Activated CD8-positive, alpha-beta memory T cell treated with anti-CD3 and anti-CD28 coated beads, Interleukin-2, amount 50 U/mL, for 4 hours (primary cell): ENCODE results near the gene P2RX1.
"Not testable (repeated sequence)": the region's sequence is repeated elsewhere in the genome, so short reads cannot be mapped to it uniquely, and the experiment has no call there.

Source experiments
- DNase-seq: peaks from one replicate; pipeline ENCODE4 v3.0.0-alpha.2; 2020

The P2RX1 gene

GRCh38 chr17:3951420-3951819 lies 35.2 kb upstream of the P2RX1 start:
- no peak for DNase-seq

GRCh38 chr17:3951003-3951402 lies 34.7 kb upstream of the P2RX1 start:
- no peak for DNase-seq

- DNase-seq, result no peak
Observed at GRCh38 chr17:3950584-3950983, 34.3 kb upstream of the P2RX1 start.

GRCh38 chr17:3949418-3949817 lies 33.2 kb upstream of the P2RX1 start:
- no peak for DNase-seq

GRCh38 chr17:3948551-3948950 lies 32.3 kb upstream of the P2RX1 start:
- not testable (repeated sequence) for DNase-seq

- DNase-seq, result no peak
Observed at GRCh38 chr17:3947318-3947810, 31.1 kb upstream of the P2RX1 start.

- no peak for DNase-seq
Observed at GRCh38 chr17:3946711-3947235, 30.5 kb upstream of the P2RX1 start.

GRCh38 chr17:3944485-3945388 lies 28.5 kb upstream of the P2RX1 start:
- no peak for DNase-seq

GRCh38 chr17:3943240-3943891 lies 27.1 kb upstream of the P2RX1 start:
- no peak for DNase-seq

GRCh38 chr17:3940965-3941698 lies 24.9 kb upstream of the P2RX1 start:
- no peak for DNase-seq

- no peak for DNase-seq
Observed at GRCh38 chr17:3937359-3937758, 21.1 kb upstream of the P2RX1 start.

- no peak for DNase-seq
Observed at GRCh38 chr17:3935825-3936355, 19.6 kb upstream of the P2RX1 start.

GRCh38 chr17:3935140-3935542 lies 18.9 kb upstream of the P2RX1 start:
- peak; percentile 32 for DNase-seq

GRCh38 chr17:3929764-3930163 lies 13.5 kb upstream of the P2RX1 start:
- no peak for DNase-seq

- DNase-seq, result no peak
Observed at GRCh38 chr17:3929181-3929580, 12.9 kb upstream of the P2RX1 start.

- no peak for DNase-seq
Observed at GRCh38 chr17:3928406-3928805, 12.1 kb upstream of the P2RX1 start.

- no peak for DNase-seq
Observed at GRCh38 chr17:3927628-3928340, 11.5 kb upstream of the P2RX1 start.

- no peak for DNase-seq
Observed at GRCh38 chr17:3926860-3927627, 10.8 kb upstream of the P2RX1 start.

GRCh38 chr17:3925684-3926485 lies 9.6 kb upstream of the P2RX1 start:
- no peak for DNase-seq
